Measurements from ENCODE around the gene TUBGCP6. TPM values are rescaled to one million over a fixed set of nuclear protein-coding genes. Genes with fewer than 3 reads are reported as not detected.
A peak's percentile ranks its signal among the peaks of the same experiment; 100 is the strongest.

Gene TUBGCP6
- total RNA-seq, 1 donor from 2014 or later, result 45.4 TPM

- Histone ChIP-seq H3K4me1 (peaks cover 12% of the 10 kb centered on the region), H3K27me3 (no peaks in the 10 kb centered on the region), H3K4me3 (no peak overlapping the region), H3K27ac (peak overlapping the region; percentile 65), H3K9me3 (no peaks in the 10 kb centered on the region), H3K36me3 (peaks cover 0 to 88% of the 10 kb centered on the region in 2 donors)
- no peak for TF ChIP-seq CTCF (IDR thresholded peaks at IDR 0.05)
- TF ChIP-seq POLR2A (IDR thresholded peaks at IDR 0.05), result no peak
- TF ChIP-seq POLR2AphosphoS5 (IDR thresholded peaks at IDR 0.05; ENCODE audit: insufficient read depth in 1 of 2, low read depth in 1 of 2), result no peak
- intact Hi-C loops (cut with DNase I), result loop anchor here (5.0 kb wide), 1 partner anchor 60 kb away; the partner anchor contains the start of gene PPP6R2
- no peak for DNase-seq (ENCODE audit: extremely low spot score in 2 of 2)
These were observed 37.1 kb upstream of the TUBGCP6 start for GRCh38 chr22:50281957-50282356.

DNA sequence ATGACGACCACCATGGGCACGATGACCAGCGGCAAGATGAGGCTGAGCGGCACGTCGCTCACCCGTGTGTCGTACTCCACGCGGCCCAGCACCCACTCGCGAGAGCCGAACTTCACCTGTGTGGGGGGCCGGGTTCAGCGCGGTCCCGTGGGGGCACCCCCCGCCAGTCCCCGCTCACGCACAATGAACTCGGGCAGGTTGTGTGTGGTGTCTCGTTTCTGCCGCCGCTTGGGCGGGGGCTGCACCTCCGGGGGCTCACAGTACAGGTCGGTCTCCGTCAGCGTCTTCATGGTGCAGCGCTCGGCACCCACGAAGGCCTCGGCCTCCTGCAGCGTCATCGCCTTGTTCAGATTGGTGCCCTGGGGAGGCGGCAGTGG lies 36.5 kb upstream of the TUBGCP6 start:
- no peak overlapping the region for H3K4me3 ChIP-seq
- peak overlapping the region; percentile 6 for H3K27ac ChIP-seq
- H3K4me1 ChIP-seq, result peaks cover 12% of the 10 kb centered on the region
- H3K9me3 ChIP-seq, result no peaks in the 10 kb centered on the region
- peaks cover 0 to 88% of the 10 kb centered on the region in 2 donors for H3K36me3 ChIP-seq
- no peaks in the 10 kb centered on the region for H3K27me3 ChIP-seq
- no peak for DNase-seq (ENCODE audit: extremely low spot score in 2 of 2)
- intact Hi-C loops (cut with DNase I), result loop anchor here (5.0 kb wide), 1 partner anchor 61 kb away; the partner anchor contains the start of gene PPP6R2
- TF ChIP-seq POLR2AphosphoS5 (IDR thresholded peaks at IDR 0.05; ENCODE audit: insufficient read depth in 1 of 2, low read depth in 1 of 2) (no peak), POLR2A (IDR thresholded peaks at IDR 0.05) (no peak), CTCF (IDR thresholded peaks at IDR 0.05) (no peak)

GRCh38 chr22:50280708-50281383 lies 36.0 kb upstream of the TUBGCP6 start:
- Histone ChIP-seq H3K36me3 (peaks cover 0 to 85% of the 10 kb centered on the region in 2 donors), H3K9me3 (no peaks in the 10 kb centered on the region), H3K4me1 (peaks cover 12% of the 10 kb centered on the region), H3K4me3 (no peak overlapping the region), H3K27ac (no peak overlapping the region), H3K27me3 (no peaks in the 10 kb centered on the region)
- intact Hi-C loops (cut with DNase I), result loop anchor here (5.0 kb wide), 1 partner anchor 61 kb away; the partner anchor contains the start of gene PPP6R2
- no peak for DNase-seq (ENCODE audit: extremely low spot score in 2 of 2)
- TF ChIP-seq CTCF (IDR thresholded peaks at IDR 0.05), result no peak
- no peak for TF ChIP-seq POLR2A (IDR thresholded peaks at IDR 0.05)
- no peak for TF ChIP-seq POLR2AphosphoS5 (IDR thresholded peaks at IDR 0.05; ENCODE audit: insufficient read depth in 1 of 2, low read depth in 1 of 2)

DNA sequence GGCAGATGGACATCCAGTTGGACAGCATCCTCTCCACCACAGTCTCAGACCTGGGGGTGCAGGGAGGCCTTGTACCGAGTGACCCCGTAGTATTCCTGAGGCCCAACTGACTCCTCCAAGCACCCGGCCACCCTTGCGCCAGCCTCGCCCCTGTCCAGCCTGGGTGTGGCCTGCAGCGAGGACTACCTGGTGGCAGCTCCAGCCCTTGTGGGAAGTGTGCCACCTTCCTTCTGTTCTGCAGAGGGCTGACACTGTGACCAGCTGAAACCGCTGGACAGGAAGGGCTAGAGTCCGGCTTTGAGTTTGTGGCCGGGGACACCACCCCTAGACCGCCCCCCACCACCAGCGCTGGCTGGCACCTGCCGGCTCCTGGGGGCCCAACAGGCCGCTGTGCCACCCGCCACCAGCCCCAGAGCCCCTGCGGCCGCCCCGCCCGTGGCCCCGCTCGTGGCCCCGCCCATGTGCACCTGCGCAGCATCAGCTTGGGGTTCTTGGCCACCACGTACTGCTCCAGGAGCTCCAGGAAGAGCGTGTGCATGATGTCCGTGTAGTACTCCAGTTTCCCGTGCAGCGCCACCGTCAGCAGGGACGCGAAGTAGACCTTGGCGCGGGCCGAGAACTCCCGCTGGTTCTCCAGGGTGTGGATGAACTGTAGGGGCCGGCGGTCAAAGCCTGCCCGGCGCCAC lies 35.3 kb upstream of the TUBGCP6 start:
- Histone ChIP-seq H3K4me1 (peaks cover 12% of the 10 kb centered on the region), H3K27ac (no peak overlapping the region), H3K4me3 (no peak overlapping the region), H3K9me3 (no peaks in the 10 kb centered on the region), H3K27me3 (no peaks in the 10 kb centered on the region), H3K36me3 (peaks cover 0 to 88% of the 10 kb centered on the region in 2 donors)
- DNase-seq (ENCODE audit: extremely low spot score in 2 of 2), result no peak
- TF ChIP-seq CTCF (IDR thresholded peaks at IDR 0.05), result no peak
- TF ChIP-seq POLR2AphosphoS5 (IDR thresholded peaks at IDR 0.05; ENCODE audit: insufficient read depth in 1 of 2, low read depth in 1 of 2), result no peak
- TF ChIP-seq POLR2A (IDR thresholded peaks at IDR 0.05), result no peak
- intact Hi-C loops (cut with DNase I), result loop anchor here (5.0 kb wide), 1 partner anchor 62 kb away; the partner anchor contains the start of gene PPP6R2
